Liver (tissue), 9 donors: ENCODE results near the gene ARHGAP19. TPM values are rescaled to one million over a fixed set of nuclear protein-coding genes. Genes with fewer than 3 reads are reported as not detected.

Source experiments
- DNase-seq: peaks from one replicate; pipeline ENCODE4 v3.0.0-alpha.2; 2017; ENCODE audit warnings: low spot score
- H3K27ac ChIP-seq, 2 donors: one replicate each; pipeline ENCODE4 v1.7.0; 2013; ENCODE audit warnings: inconsistent platforms in 2 of 2, low read length in 2 of 2, control low read depth in 1 of 2, low read depth in 1 of 2, mild to moderate bottlenecking in 1 of 2
- H3K27me3 ChIP-seq, 4 donors: one replicate each; pipeline versions ENCODE4 v1.6.1 to v1.7.0; 2013; ENCODE audit warnings: low read length in 3 of 4, inconsistent platforms in 1 of 4, mild to moderate bottlenecking in 1 of 4, moderate library complexity in 1 of 4; ENCODE audit not compliant: control insufficient read depth in 4 of 4, insufficient read depth in 4 of 4
- H3K36me3 ChIP-seq, 4 donors: one replicate each; pipeline versions ENCODE4 v1.6.1 to v1.7.0; 2013; ENCODE audit warnings: low read length in 3 of 4, mild to moderate bottlenecking in 3 of 4, low read depth in 1 of 4, moderate library complexity in 1 of 4; ENCODE audit not compliant: control insufficient read depth in 4 of 4, insufficient read depth in 3 of 4
- H3K4me1 ChIP-seq, 4 donors: one replicate each; pipeline versions ENCODE4 v1.6.1 to v1.7.0; 2013; ENCODE audit warnings: low read length in 3 of 4, mild to moderate bottlenecking in 3 of 4, moderate library complexity in 1 of 4; ENCODE audit not compliant: control insufficient read depth in 4 of 4, insufficient read depth in 4 of 4
- H3K4me3 ChIP-seq, 3 donors: one replicate each; pipeline versions ENCODE4 v1.6.1 to v1.7.0; 2013; ENCODE audit warnings: low read length in 3 of 3, control low read depth in 1 of 3, low read depth in 1 of 3, mild to moderate bottlenecking in 1 of 3
- H3K9ac ChIP-seq, 2 donors: one replicate each; pipeline ENCODE4 v1.7.0; 2013; ENCODE audit warnings: low read length in 2 of 2, mild to moderate bottlenecking in 2 of 2, moderate library complexity in 2 of 2, control low read depth in 1 of 2, low read depth in 1 of 2
- H3K9me3 ChIP-seq, 4 donors: one replicate each; pipeline versions ENCODE4 v1.6.1 to v1.7.0; 2013; ENCODE audit warnings: low read length in 3 of 4; ENCODE audit not compliant: control insufficient read depth in 4 of 4
- CTCF ChIP-seq: fragments of 150-350 bp; IDR thresholded peaks from 2 replicates; pipeline ENCODE4 v1.5.1; 2017; ENCODE audit warnings: improper control_type of control experiment, low read depth, low read length; ENCODE audit not compliant: missing input control
- EGR1 ChIP-seq, 2 donors: IDR thresholded peaks; 2 replicates each; pipeline ENCODE4 v1.6.1; 2016 to 2018; ENCODE audit warnings: antibody characterized with exemption in 2 of 2, low read depth in 2 of 2
- FOXA1 ChIP-seq: IDR thresholded peaks from 2 replicates; pipeline ENCODE4 v1.6.1; 2016; ENCODE audit warnings: antibody characterized with exemption
- GABPA ChIP-seq, 2 donors: IDR thresholded peaks in 1 of 2; conservative IDR thresholded peaks in 1 of 2; 2 replicates each; pipeline ENCODE4 v1.6.1; 2016; ENCODE audit warnings: antibody characterized with exemption in 2 of 2, mild to moderate bottlenecking in 1 of 2, moderate library complexity in 1 of 2
- HNF4A ChIP-seq, 2 donors: conservative IDR thresholded peaks; 2 replicates each; pipeline ENCODE4 v1.6.1; 2016; ENCODE audit warnings: antibody characterized with exemption in 2 of 2, mild to moderate bottlenecking in 2 of 2
- HNF4G ChIP-seq: IDR thresholded peaks from 2 replicates; pipeline ENCODE4 v1.6.1; 2016; ENCODE audit warnings: antibody characterized with exemption
- MAX ChIP-seq: IDR thresholded peaks from 2 replicates; pipeline ENCODE4 v1.6.1; 2016; ENCODE audit warnings: antibody characterized with exemption
- NR2F2 ChIP-seq: IDR thresholded peaks from 2 replicates; pipeline ENCODE4 v1.6.1; 2016; ENCODE audit warnings: antibody characterized with exemption
- RAD21 ChIP-seq, 2 donors: IDR thresholded peaks; 2 replicates each; pipeline ENCODE4 v1.6.1; 2016; ENCODE audit warnings: antibody characterized with exemption in 2 of 2, mild to moderate bottlenecking in 2 of 2
- REST ChIP-seq: IDR thresholded peaks from 2 replicates; pipeline ENCODE4 v1.6.1; 2016; ENCODE audit warnings: antibody characterized with exemption, mild to moderate bottlenecking
- RXRA ChIP-seq, 2 donors: IDR thresholded peaks; 2 replicates each; pipeline ENCODE4 v1.6.1; 2017 to 2018; ENCODE audit warnings: antibody characterized with exemption in 2 of 2, mild to moderate bottlenecking in 1 of 2
- SP1 ChIP-seq: IDR thresholded peaks from 2 replicates; pipeline ENCODE4 v1.6.1; 2018; ENCODE audit warnings: antibody characterized with exemption, mild to moderate bottlenecking
- YY1 ChIP-seq: IDR thresholded peaks from 2 replicates; pipeline ENCODE4 v1.6.1; 2016; ENCODE audit warnings: antibody characterized with exemption, mild to moderate bottlenecking
- ZBTB33 ChIP-seq: IDR thresholded peaks from 2 replicates; pipeline ENCODE4 v1.6.1; 2016; ENCODE audit warnings: antibody characterized with exemption
- WGBS: extraction: QIAGEN DNeasy Blood & Tissue Kit; methylation state at CpG from one replicate; pipeline ENCODE4 v1.1.7; 2013; 5-methylcytosine and 5-hydroxymethylcytosine counted together
- polyA plus RNA-seq, 2 donors: library from polyadenylated mRNA; stranded (reverse) in 1 of 2; unstranded in 1 of 2; fragments of 200-250 nt in 1 of 2; fragments of >200 nt in 1 of 2; fragmentation: Nextera tagmentation in 1 of 2; extraction: Ambion mirVana in 1 of 2; gene quantifications; one replicate each; pipeline versions ENCODE4 v1.2.1 to v1.2.3, GENCODE V29; 2013 to 2015
- total RNA-seq, 2 donors: library from RNA; depleted of rRNA; stranded (reverse); fragments of >200 nt; gene quantifications; one replicate each; pipeline ENCODE4 v1.2.3, GENCODE V29; 2014
- TF ChIP-seq, protein P1 (sequence below): IDR thresholded peaks from 2 replicates; pipeline ENCODE4 v1.6.1; 2016; ENCODE audit warnings: antibody characterized with exemption
- donor health status: healthy.
- donor health status: healthy.
- donor health status: healthy.
- donor health status: healthy.
- donor health status: healthy.

ARHGAP19 gene
- total and polyA plus RNA-seq, 4 donors, result 1.6 to 23.4 (median 3.6) TPM

GRCh38 chr10:97183314-97183713 is 109.1 kb downstream of the ARHGAP19 start (continued):
- TF ChIP-seq ZBTB33, result no peak
- TF ChIP-seq GABPA (IDR thresholded peaks at IDR 0.05 in 1 of 2, conservative IDR thresholded peaks at IDR 0.05 in 1 of 2), result no peak
- no peak for TF ChIP-seq HNF4A (conservative IDR thresholded peaks at IDR 0.05)
- TF ChIP-seq REST, result no peak
- no peak for TF ChIP-seq NR2F2
- no peak for TF ChIP-seq HNF4G
- no peak for TF ChIP-seq SP1

GRCh38 chr10:97182288-97182990 is 110.0 kb downstream of the ARHGAP19 start:
- Histone ChIP-seq H3K4me1 (peaks cover 5 to 8% (median 6%) of the 10 kb centered on the region in 4 donors), H3K9ac (no peak overlapping the region), H3K27ac (no peak overlapping the region), H3K4me3 (no peak overlapping the region), H3K27me3 (peaks cover 4 to 20% (median 5%) of the 10 kb centered on the region in 4 donors), H3K36me3 (no peaks in the 10 kb centered on the region), H3K9me3 (no peaks in the 10 kb centered on the region)
- TF ChIP-seq RAD21 (IDR thresholded peaks at IDR 0.05) (no peak), MAX (no peak), REST (no peak), FOXA1 (no peak), HNF4G (no peak), GABPA (IDR thresholded peaks at IDR 0.05 in 1 of 2, conservative IDR thresholded peaks at IDR 0.05 in 1 of 2) (no peak), EGR1 (IDR thresholded peaks at IDR 0.05; ENCODE audit: low read depth in 2 of 2) (no peak), YY1 (no peak), SP1 (no peak), ZBTB33 (no peak), HNF4A (conservative IDR thresholded peaks at IDR 0.05) (no peak), CTCF (no peak), RXRA (IDR thresholded peaks at IDR 0.05) (no peak), NR2F2 (no peak)
- TF ChIP-seq, protein P1, sequence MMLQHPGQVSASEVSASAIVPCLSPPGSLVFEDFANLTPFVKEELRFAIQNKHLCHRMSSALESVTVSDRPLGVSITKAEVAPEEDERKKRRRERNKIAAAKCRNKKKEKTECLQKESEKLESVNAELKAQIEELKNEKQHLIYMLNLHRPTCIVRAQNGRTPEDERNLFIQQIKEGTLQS, result no peak
- no peak for DNase-seq
- 88% methylated on average over 10 of the region's 10 CpGs for WGBS
